MM.1S (cell line): ENCODE measurements around the gene PPP3R2.

Experiments used
- EZH2 ChIP-seq: fragments of 300-600 bp; sonication (generic); optimal IDR thresholded peaks from 2 replicates; pipeline ENCODE3; 2017; ENCODE audit warnings: low read depth, mild to moderate bottlenecking, antibody characterized with exemption, low read length, mixed read lengths
- EZH2phosphoT487 ChIP-seq: fragments of 300-600 bp; sonication (generic); IDR thresholded peaks from 2 replicates; pipeline ENCODE4 v1.6.1; 2018; ENCODE audit warnings: antibody characterized with exemption, low read length
- TF ChIP-seq, protein P1 (sequence below): fragments of 300-600 bp; sonication (generic); IDR thresholded peaks from 2 replicates; pipeline ENCODE4 v1.5.1; 2016; ENCODE audit warnings: antibody characterized with exemption, low read length, mixed read lengths

DNA sequence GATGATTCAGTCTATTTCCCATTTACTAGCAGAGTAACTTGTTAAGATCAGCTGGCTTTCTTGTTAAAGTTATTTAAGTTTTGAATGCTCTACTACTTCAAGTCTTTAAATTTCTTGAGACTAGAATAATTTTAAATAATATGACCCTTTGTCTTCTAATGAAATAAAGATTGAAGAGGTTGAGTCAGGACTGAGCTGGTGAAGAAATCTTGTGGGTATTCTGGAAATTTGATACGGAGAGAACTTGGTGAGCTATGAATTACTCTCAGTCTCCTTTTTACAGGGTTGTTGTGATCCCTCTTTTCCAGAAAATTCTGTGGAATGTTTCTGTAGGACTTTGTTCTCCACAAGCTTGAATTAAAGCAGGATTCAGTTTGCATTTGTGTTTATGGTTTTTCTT lies 31.8 kb downstream of the PPP3R2 start:
- TF ChIP-seq, protein P1, sequence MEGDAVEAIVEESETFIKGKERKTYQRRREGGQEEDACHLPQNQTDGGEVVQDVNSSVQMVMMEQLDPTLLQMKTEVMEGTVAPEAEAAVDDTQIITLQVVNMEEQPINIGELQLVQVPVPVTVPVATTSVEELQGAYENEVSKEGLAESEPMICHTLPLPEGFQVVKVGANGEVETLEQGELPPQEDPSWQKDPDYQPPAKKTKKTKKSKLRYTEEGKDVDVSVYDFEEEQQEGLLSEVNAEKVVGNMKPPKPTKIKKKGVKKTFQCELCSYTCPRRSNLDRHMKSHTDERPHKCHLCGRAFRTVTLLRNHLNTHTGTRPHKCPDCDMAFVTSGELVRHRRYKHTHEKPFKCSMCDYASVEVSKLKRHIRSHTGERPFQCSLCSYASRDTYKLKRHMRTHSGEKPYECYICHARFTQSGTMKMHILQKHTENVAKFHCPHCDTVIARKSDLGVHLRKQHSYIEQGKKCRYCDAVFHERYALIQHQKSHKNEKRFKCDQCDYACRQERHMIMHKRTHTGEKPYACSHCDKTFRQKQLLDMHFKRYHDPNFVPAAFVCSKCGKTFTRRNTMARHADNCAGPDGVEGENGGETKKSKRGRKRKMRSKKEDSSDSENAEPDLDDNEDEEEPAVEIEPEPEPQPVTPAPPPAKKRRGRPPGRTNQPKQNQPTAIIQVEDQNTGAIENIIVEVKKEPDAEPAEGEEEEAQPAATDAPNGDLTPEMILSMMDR = no peak
- TF ChIP-seq EZH2phosphoT487 (no peak), EZH2 (no peak)
